ENCODE data around the gene PSMG3.

PSMG3 gene

DNA sequence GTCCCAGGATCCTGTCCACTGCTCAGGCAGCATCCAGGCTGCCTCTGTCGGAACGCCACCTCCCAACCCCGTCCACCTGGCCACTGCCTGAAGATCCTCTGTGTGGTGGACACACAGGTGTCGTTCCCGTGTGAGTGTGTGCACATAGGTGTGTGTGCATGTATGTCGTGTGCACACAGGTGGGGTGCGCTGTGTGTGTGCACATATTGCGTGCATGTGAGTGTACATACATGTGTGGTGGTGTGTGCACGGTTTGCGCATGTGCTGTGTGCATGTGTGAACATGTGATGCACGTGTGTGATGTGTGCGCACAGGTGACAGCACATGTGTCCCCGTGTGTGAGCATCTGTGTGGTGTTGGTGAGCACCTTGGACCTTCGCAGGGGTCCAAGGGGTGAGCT lies 20.9 kb downstream of the PSMG3 start:
- no peak overlapping the region for H3K4me3 ChIP-seq (ENCODE audit: low read depth, low read length)
- in situ Hi-C loops (cut with HindIII; ENCODE audit: low sequenced_read_pairs) = no loop called here
- TF ChIP-seq, protein P1, sequence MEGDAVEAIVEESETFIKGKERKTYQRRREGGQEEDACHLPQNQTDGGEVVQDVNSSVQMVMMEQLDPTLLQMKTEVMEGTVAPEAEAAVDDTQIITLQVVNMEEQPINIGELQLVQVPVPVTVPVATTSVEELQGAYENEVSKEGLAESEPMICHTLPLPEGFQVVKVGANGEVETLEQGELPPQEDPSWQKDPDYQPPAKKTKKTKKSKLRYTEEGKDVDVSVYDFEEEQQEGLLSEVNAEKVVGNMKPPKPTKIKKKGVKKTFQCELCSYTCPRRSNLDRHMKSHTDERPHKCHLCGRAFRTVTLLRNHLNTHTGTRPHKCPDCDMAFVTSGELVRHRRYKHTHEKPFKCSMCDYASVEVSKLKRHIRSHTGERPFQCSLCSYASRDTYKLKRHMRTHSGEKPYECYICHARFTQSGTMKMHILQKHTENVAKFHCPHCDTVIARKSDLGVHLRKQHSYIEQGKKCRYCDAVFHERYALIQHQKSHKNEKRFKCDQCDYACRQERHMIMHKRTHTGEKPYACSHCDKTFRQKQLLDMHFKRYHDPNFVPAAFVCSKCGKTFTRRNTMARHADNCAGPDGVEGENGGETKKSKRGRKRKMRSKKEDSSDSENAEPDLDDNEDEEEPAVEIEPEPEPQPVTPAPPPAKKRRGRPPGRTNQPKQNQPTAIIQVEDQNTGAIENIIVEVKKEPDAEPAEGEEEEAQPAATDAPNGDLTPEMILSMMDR (IDR thresholded peaks at IDR 0.05; ENCODE audit: low read depth, low read length) = no peak
- DNase-seq (ENCODE audit: low read depth, low spot score) = no peak

GRCh38 chr7:1548438-1548831 lies 21.4 kb downstream of the PSMG3 start:
- TF ChIP-seq, protein P1 (IDR thresholded peaks at IDR 0.05; ENCODE audit: low read depth, low read length) = no peak
- in situ Hi-C loops (cut with HindIII; ENCODE audit: low sequenced_read_pairs) = no loop called here
- no peak overlapping the region for H3K4me3 ChIP-seq (ENCODE audit: low read depth, low read length)
- no peak for DNase-seq (ENCODE audit: low read depth, low spot score)

GRCh38 chr7:1547777-1548437 lies 21.9 kb downstream of the PSMG3 start:
- DNase-seq (ENCODE audit: low read depth, low spot score) = no peak
- TF ChIP-seq, protein P1 (IDR thresholded peaks at IDR 0.05; ENCODE audit: low read depth, low read length) = no peak
- in situ Hi-C loops (cut with HindIII; ENCODE audit: low sequenced_read_pairs) = no loop called here
- no peak overlapping the region for H3K4me3 ChIP-seq (ENCODE audit: low read depth, low read length)

DNA sequence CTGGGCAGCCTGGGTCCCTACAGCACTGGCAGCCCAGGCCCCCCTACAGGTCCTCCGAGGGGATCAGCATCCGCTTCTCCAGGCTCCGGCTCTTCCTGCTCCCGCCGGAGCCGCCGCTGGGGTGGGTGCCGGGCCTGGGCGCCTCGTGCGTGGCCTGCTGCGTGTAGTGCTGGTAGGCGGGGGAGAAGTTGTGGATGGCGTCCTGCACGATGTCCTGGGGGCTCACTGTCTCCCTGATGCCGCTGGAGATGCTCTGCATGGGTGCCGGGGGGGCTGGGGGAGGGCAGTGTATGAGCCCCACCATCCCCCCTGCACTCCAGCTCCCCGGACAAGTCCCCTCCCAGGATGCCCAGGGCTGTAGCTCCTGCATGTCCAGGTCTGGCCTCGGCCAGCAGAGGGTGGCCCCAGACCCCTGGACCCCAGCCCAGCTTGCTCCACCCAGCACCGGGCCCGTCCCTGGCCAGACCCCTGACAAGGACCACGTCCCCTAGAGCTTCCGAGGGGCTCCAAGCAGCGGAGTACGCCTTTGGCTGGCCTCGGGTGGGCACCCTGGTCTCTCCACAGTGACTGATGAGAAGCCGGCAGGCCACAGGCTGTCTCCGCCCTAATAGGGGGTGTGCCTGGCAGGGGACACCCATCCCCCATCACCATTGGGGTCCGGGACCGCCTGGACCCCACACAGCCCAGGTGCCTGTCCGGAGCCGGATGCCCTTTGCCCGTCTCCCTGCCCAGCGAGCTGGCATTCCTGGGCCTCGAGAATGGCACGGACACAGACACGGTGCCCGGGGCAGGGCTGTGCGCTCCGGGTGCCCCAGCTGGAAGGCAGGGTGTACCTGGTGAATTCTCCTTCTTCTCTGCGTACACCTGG lies 22.7 kb downstream of the PSMG3 start:
- no peak for DNase-seq (ENCODE audit: low read depth, low spot score)
- H3K4me3 ChIP-seq (ENCODE audit: low read depth, low read length) = no peak overlapping the region
- TF ChIP-seq, protein P1 (IDR thresholded peaks at IDR 0.05; ENCODE audit: low read depth, low read length) = no peak
- in situ Hi-C loops (cut with HindIII; ENCODE audit: low sequenced_read_pairs) = no loop called here

- in situ Hi-C loops (cut with HindIII; ENCODE audit: low sequenced_read_pairs) = no loop called here
- TF ChIP-seq, protein P1 (IDR thresholded peaks at IDR 0.05; ENCODE audit: low read depth, low read length) = no peak
- H3K4me3 ChIP-seq (ENCODE audit: low read depth, low read length) = no peak overlapping the region
- no peak for DNase-seq (ENCODE audit: low read depth, low spot score)
Observed at GRCh38 chr7:1546274-1546908, 23.4 kb downstream of the PSMG3 start.

DNA sequence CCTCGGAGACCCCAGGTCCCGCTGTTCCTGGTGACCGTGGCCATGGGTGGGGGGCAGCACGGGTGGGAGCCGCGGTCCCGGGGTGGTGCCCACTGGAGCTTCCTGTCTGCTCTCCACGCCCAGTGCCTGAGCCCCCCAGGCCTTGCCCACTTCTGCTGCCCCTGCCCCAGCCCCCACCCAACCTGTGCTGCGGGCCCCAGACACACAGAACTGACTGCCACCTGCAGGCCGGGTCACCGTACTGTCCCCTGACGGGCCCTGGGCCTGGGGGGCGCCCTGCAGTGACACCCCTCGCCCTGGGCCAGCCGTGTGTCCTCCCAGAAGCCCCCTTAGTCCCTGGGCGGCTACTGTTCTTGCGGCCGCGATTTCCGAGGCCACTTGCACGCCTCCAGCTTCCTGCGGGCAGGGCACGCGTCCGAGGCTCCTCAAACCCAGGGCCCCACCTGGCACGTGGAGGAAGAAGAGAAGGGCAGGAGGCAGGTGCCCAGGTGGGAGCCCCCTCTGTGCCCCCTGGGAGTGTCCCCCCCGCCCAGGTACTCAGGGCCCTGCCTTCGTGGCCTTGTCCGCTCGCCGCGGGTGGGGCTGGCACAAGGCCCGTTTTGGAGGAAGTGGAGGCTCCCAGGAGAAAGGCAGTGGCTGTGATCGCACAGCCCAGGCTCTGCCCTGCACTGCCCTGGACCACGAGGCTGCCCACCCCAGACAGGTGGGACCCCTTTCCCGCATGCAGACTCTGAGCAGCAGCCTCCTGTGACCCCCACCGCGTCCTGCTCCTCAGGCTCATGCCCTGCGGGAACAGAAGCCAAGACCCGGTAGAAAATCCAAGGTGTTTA lies 24.2 kb downstream of the PSMG3 start:
- no peak for DNase-seq (ENCODE audit: low read depth, low spot score)
- TF ChIP-seq, protein P1 (IDR thresholded peaks at IDR 0.05; ENCODE audit: low read depth, low read length) = no peak
- in situ Hi-C loops (cut with HindIII; ENCODE audit: low sequenced_read_pairs) = no loop called here
- no peak overlapping the region for H3K4me3 ChIP-seq (ENCODE audit: low read depth, low read length)

Data from astrocyte of the spinal cord (primary cell).